GM21576 (cell line): ENCODE results near the gene HORMAD1.
"Not testable (repeated sequence)": the region's sequence is repeated elsewhere in the genome, so short reads cannot be mapped to it uniquely, and the experiment has no call there.

ENCODE experiments used
- ATAC-seq: cut with Tn5 transposase; IDR thresholded peaks from one replicate; pipeline ENCODE4 v1.9.1; 2021; ENCODE audit warnings: mild to moderate bottlenecking, moderate library complexity; ENCODE audit not compliant: unreplicated experiment

Gene HORMAD1, protein sequence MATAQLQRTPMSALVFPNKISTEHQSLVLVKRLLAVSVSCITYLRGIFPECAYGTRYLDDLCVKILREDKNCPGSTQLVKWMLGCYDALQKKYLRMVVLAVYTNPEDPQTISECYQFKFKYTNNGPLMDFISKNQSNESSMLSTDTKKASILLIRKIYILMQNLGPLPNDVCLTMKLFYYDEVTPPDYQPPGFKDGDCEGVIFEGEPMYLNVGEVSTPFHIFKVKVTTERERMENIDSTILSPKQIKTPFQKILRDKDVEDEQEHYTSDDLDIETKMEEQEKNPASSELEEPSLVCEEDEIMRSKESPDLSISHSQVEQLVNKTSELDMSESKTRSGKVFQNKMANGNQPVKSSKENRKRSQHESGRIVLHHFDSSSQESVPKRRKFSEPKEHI

DNA sequence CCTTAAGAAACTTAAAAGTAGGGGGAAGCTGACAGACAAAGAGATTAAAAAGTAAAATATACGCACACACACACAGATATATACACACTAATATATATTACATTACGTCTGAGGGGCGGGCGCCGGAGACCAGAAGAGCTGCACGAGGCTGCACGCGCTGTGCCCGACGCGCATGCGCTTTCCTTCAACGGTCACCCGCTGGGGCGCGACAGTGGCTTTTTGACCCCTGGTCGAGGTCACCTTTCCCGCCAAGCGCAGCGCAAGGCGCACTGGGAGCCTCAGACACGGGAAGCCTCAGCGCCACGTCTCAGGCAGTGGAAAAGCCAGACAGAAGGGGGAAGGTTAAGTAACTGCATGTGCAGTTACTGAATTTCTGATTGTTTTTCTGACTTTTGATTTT lies at the start of gene HORMAD1:
TSS of gene HORMAD1 (minus strand) at position 193 of the 400 bp plus-strand sequence. CDS start 1,390 bp downstream, outside the sequence.
- ATAC-seq, result no peak

DNA sequence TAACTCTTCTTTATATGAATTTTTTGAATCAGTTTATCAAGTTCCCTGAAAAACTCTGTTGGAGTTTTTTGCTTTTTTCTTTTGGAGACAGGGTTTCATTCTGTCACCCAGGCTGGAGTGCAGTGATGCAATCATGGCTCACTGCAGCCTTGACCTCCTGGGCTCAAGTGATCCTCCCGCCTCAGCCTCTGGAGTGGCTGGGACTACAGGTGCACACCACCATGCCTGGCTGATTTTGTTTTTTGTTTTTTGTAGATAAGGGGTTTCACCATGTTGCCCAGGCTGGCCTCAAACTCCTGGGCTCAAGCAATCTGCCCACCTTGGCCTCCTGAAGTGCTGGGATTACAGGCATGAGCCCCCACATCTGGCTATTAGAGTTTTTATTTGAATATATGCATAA lies 47.0 kb upstream of the HORMAD1 start:
- ATAC-seq, result not testable (repeated sequence)

DNA sequence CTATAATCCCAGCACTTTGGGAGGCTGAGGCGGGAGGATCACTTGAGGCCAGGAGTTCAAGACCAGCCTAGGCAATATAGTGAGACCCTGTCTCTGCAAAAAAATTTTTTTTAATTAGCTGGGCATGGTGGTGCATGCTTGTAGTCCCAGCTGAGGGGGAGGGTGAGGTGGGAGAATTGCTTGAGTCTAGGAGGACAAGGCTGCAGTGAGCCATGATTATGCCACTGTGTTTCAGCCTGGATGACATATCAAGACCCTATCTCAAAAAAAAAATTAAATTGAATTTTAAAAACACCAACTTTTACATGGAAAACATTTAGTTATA lies 45.2 kb upstream of the HORMAD1 start:
- ATAC-seq, result peak; percentile 2

DNA sequence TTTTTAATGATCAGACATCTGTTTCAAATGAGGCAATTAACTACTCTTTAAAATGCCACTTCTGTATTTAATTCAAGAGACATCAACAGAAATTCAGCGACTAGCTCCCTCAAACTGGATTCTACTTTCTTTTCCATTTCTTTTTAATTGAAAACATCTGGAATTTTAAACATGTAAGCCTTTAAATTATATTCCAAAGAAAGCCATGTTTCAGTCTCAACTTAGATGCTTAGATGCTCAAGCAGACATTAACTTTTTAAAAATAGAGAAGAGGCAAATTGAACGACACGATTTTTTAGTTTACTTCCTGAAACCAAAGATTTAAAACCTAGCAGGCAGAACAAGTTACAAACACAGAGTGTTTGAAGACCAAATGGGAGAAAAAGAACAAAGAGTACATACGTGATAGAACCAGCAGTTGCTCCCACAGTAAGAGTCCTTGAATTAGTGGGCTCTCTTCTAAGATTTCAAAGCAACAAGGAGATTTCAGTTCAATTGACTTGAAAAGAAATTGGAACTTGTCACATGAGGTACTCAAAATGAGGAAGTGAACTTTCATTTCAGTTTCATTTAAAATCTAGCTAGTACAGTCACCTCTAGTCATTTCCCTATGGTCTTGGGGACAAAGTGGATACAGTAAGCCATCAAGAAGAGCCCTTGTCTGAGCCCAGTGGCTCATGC lies 44.7 kb upstream of the HORMAD1 start, which contains the start of gene CTSS:
TSS of gene CTSS (minus strand) at position 483 of the 681 bp plus-strand sequence. CDS start 1,015 bp downstream, outside the sequence.
- peak; percentile 62 for ATAC-seq

DNA sequence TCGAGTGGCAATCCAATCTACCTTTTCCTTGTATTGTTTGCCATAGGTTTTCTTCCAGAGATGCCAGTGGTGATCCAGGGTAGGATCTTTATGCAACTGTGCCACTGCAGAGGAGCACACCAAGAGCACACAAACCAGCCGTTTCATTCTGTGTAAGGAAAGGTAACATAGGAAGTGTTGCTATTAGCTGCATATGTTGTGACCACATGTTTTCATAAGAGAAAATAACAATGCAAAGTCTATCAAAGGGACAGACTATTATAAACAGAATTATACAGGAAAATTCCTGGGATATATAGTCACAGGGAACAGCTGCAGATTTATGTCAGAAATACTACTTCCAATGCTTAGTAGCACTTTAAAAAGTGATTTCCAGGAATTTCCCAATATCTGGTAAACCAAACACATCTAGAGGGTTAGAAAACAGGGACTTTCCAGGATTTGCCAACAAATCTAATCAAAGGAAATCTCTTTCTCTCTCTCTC lies 44.0 kb upstream of the HORMAD1 start:
- ATAC-seq, result no peak

DNA sequence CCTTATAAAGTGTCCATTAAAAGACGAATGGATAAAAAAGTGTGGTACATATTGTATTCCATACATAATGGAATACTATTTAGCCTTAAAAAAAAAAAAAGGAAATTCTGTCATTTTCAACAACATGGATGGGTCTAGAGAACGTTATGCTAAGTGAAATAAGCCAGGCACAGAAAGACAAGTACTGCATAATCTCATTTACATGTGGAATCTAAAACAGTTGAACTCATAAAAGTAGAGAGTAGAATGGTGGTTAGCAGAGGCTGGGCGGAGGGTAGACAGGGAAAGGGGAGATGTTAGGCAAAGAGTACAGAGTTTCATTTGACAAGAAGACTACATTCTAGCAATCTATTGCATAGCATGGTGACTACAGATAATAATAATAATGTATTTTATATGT lies 42.3 kb upstream of the HORMAD1 start:
- ATAC-seq, result no peak

DNA sequence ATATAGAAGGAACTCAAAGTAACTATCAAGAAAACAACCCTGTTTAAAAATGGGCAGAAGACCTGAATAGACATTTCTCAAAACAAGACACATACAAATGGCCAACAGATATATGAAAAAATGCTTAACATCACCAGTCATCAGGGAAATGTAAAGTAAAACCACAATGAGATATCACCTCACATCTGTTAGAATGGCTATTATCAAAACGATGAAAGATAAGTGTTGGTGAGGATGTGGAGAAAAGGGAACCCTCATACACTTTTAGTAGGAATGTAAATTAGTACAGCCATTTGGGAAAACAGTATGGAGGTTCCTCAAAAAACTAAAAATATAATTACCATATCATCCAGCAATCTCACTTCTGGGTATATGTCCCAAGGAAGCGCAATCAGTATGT lies 41.9 kb upstream of the HORMAD1 start:
- no peak for ATAC-seq

DNA sequence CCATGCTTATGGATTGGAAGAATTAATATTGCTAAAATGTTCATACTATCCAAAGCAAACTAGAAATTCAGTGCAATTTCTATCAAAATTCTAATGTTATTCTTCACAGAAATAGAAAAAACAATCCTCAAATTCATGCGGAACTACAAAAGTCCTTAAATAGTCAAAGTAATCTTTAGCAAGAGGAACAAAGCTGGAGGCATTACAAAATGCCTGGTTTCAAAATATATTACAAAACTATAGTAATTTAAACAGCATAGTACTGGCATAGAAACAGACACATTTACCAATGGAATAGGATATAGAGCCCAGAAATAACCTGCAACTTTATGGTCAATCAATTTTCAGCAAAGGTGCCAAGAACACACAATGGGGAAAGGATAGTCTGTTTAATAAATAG lies 41.1 kb upstream of the HORMAD1 start:
- no peak for ATAC-seq

DNA sequence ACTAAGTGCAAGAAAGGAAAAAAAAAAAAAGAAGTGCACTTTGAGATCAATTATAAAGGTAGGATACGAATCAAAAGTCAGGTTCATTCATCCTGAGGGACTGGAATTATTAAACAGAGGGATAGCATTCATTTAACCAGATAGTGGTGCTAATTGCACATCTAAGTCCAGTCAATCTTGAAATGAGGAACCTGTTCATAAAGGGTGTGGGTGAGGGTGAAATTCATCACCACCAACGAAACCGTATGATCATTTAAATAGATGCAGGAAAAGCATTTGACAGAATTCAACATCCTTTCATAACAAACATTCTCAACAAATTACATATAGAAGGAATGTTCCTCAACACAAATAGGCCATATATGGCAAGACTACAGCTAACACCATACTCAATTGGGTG lies 39.3 kb upstream of the HORMAD1 start:
- no peak for ATAC-seq

DNA sequence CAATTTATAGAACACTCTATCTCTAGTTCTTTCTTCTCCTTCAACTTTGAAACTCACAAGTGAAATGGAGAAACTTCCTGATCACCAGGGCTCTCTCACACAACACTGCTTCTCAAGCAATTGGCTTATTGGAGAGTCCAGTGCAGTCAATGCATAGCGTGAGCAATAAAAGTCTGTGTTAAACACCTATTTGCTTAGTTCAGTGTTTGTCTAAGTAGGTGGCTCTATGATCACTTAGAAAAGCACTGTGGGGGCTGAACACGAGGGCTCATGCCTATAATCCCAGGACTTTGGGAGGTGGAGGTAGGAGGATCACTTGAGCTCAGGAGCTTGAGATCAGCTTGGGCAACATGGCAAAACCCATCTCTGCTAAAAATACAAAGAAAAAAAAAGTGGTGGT lies 32.7 kb upstream of the HORMAD1 start:
- ATAC-seq, result no peak

DNA sequence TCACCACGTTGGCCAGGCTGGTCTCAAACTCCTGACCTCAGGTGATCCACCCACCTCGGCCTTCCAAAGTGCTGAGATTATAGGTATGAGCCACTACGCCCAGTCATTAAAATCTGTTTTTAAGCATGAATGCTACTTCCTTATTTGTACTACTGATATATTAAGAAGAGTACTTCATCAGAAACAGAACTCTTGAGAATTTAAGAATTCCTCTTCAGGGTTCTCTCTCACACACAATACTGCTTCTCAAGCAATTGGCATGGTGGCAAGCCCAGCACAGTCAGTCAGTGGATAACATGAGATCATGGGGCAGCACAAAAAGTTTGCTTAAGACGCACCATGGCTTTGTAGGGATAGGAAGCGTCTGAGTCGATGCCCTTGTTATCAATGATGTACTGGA lies 30.7 kb upstream of the HORMAD1 start:
- no peak for ATAC-seq

DNA sequence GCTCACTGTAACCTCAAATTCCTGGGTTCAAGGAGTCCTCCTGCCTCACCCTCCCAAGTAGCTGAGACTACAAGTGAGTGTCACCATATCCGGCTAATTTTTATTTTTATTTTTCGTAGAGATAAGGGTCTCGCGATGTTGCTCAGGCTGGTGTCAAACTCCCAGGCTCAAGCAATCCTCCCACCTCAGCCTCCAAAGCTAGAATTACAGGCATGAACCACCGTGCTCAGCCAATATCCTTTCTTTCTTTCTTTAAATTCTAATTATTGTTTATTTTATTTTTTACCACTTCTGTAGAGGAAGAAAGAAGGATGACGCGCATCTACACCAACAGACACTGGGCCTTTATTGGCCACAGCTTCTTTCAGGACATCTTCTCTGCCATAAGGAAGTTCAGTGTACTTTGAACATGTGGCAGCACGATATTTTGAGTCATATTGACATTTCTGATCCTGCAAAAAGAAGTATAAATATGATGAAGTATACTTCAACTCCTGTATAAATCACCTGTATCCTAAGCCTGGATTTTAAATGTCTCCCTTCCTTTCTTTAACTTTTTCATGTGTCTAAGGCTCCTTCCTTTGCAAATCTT lies 29.1 kb upstream of the HORMAD1 start:
- no peak for ATAC-seq

DNA sequence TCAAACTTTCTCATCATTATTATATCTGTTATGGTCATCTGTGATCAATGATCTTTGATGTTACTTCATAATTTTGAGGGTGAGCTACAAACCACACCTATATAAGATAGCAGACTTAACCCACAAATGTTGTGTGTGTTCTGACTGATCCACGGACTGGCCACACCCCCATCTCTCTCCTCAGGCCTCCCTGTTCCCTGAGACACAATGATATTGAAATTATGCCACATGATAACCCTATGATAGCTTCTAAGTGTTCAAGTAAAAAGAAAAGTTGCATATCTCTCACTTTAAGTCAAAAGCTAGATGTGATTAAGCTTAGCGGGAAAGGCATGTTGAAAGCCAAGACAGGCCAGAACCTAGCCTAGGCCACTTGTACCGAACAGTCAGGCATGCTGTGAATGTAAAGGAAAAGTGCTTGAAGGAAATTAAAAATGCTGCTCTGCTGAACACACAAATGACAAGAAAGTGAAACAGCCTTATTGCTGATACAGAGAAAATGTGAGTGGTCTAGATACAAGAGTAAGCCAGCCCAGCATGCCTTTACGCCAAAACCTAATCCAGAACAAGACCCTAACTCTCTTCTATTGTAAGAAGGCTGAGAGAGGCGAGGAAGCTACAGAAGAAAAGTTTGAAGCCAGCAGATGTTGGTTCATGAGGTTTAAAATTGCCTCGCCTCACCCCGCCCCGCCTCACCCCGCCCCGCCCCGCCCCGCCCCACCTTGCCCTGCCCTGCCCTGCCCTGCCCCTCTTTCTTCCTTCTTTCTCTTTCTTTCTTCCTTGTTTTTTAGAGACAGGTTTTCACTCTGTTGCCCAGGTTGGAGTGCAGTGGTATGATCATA lies 28.4 kb upstream of the HORMAD1 start:
- ATAC-seq, result no peak

DNA sequence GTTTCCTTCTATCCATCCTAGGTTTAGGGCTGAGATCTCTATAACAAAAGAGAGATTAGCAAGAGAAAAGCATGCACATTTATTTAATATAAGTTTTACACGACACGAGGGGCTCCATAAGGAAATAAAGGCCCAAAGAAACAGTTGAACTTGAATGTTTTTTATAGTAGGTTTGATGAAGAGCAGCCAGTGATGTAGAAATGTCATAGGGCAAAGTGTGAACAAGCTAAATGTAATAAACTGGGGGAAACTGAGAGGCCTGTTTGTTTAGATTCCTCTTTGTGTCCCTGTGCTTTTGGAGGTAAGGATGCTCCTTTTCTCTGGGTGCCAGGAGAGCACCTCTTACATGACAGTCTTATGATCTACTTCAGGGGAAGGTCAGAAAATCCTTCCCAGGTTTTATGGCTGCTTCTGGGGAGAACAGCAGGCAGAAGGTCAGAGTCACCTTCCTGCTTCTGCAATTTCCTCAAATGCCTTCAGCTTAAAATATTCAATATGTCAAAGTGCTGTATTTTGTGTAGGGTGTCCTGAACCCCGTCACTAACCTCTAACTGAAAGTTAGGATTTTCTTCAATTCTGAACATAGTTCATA lies 9.5 kb upstream of the HORMAD1 start:
- ATAC-seq, result no peak

DNA sequence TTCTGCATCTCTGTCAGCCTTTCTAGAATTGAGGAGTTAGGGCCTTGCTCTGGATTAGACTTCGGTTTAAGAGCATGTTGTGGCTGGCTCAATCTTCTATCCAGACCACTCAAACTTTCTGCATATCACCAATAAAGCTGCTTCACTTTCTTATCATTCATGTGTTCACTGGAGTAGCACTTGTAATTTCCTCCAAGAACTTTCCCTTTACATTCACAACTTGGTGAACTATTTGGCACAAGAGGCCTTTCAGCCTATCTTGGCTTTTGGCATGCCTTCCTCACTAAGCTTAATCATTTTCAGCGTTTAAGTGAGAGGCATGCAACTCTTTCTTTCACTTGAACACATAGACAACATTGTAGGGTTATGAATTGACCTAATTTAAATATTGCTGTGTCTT lies 3.6 kb upstream of the HORMAD1 start:
- ATAC-seq, result no peak

DNA sequence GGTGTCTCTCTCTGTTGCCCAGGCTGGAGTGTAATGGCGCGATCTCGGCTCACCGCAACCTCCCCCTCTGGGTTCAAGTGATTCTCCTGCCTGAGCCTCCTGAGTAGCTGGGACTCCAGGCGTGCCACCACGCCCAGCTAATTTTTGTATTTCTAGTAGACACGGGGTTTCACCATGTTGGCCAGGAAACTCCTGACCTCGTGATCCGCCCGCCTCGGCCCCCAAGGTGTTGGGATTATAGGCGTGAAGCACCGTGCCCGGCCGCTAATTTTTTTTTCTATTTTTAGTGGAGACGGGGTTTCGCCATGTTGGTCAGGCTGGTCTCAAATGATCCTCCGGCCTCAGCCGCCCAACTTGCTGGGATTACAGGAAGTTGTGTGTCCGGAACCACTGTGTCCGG lies 597 bp downstream of the HORMAD1 start:
- ATAC-seq, result no peak

DNA sequence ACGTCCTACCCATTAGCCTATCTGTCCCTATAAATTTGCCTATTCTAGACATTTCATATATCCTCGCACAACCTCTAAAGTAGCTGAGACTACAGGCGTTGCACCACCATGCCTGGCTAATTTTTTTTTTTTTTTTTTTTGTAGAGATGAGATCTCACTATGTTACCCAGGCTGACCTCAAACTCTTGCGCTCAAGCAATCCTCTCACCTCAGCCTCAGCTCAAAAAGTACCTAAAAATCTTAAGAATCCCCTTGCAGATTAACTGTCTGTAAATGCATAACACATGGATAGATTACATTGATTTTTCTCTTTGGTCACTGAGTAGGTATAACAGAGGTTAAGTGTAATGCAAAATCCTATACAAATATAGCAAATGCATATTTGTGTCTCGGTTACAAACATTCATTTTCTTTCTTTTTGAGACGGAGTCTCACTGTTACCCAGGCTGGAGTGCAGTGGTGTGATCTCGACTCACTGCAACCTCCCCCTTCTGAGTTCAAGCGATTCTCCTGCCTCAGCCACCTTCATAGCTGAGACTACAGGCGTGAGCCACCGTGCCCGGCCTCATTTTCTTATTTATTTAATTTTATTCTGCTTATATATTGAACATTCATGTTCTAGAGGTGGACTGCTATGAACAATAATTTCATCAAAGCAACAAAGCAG lies 2.3 kb downstream of the HORMAD1 start:
- no peak for ATAC-seq

DNA sequence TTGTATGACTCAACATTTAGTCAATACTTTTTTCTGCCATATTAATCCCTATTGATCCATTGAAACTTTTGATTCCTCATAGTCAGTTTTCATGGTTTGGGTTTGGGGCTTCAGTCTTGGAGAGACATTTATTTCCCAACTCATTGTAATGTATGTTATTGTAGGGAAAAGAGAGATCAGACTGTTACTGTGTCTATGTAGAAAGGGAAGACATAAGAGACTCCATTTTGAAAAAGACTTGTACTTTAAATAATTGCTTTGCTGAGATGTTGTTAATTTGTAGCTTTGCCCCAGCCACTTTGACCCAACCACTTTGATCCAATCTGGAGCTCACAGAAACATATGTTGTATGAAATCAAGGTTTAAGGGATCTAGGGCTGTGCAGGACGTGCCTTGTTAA lies 11.7 kb downstream of the HORMAD1 start:
- ATAC-seq, result not testable (repeated sequence)

DNA sequence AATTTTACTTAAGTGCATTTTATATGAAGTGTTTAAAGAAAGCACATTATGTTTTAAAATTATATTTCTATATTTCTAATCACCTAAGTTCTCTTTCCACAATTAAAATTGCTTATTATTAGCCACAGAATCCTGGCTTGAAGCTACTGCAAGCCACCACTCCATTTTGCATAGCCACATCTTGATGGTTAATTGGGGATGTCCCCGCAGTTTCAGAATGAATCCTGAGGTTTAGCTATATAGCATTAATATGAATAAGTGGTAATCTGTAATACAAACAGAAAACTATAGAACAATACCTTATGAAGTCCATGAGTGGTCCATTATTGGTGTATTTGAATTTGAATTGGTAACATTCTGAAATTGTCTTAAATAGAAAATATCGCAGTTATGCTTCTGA lies 12.1 kb downstream of the HORMAD1 start:
- ATAC-seq, result no peak

DNA sequence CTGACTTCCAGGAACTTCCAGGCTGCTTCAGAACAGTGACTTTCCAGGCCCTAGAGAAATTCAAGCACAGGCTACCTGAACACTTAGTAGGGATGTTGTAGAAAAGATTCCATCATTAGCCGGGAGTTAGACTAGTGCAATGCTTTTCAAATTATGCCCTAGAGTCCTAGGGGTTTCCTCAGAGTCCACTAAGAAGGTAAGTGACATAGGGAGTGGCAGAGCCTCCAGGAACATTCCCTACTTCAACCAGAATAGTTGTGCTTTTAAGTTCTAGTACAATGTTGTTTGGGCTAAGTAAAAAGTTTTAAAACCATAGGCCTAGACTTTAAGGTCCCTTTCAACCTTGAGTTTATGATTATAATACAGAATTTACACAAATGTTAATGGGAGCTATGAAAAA lies 14.6 kb downstream of the HORMAD1 start:
- no peak for ATAC-seq
